Aortic smooth muscle cell (primary cell): ENCODE results near the gene ARL8B. TPM values are rescaled to one million over a fixed set of nuclear protein-coding genes. Genes with fewer than 3 reads are reported as not detected.

Experiments used
- total RNA-seq: library from RNA; depleted of rRNA; stranded (reverse); fragments of >200 nt; gene quantifications from 2 replicates; pipeline ENCODE4 v1.2.3, GENCODE V29; 2014

Gene ARL8B
- 53.9 and 61.0 TPM in 2 replicates for total RNA-seq

DNA sequence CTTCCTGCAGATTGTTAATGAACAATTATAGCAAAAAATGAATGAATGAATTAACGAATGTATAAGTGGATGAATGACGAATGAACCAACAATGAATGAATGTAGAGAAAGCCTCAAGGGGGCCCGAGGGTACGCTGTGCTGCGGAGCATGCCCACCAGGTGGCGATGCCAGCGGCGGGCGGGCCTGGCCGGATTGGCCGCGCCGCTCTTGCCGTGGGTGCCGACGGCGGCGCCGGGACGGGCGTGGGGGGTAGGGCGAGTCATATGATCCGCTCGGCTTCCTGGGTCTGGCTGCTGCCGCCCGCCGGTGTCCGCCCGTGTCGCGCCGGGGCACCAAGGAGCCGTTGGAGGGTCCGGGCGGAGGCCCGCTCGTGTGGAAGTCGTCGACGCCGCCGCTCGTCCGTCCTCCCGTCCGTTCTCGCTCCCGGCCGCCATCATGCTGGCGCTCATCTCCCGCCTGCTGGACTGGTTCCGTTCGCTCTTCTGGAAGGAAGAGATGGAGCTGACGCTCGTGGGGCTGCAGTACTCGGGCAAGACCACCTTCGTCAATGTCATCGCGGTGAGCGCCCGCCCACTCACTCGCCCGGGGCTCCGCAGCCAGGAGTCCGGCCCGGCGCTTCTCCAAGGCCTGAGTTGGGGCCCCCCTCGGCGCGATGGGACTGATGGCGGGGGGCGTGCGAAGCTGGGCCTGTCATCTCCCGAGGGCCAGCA lies at the start of gene ARL8B:
ARL8B (plus strand) TSS at position 263 of the 711 bp plus-strand sequence; CDS start at position 437, 174 bp downstream.

DNA sequence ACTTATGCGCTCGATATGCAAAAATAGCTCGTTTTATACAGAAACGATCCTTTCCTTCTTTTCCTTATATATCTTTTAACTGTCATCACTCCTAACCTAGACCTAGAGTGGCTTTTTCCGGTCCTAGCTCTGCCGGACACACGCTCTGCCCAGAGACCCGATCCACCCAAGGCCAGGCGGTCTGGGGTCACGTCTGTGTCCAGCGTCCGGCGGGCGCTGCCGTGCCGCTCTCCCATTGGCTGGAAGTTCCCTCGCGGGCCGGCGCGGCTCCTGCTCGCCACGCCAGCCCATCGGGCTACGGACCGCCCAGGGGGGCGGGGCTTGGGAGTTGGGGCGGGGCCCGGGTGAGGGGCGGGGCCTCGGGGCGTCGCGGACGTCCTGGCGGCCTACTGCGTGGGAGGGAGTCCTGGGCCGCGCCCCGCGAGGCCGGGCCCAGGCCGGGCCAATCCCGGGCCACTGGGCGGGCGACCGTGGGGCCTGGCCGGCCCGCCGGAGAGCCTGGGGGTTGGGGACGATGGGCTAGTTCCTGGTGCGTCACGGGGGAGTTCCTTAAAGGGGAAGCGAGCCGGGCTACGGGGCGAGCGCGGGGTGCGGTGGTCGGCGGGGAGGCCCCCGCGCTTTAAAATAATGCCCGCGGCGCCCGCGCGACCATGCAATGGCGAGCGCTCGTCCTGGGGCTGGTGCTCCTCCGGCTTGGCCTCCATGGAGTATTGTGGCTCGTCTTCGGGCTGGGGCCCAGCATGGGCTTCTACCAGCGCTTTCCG lies 65.2 kb downstream of the ARL8B start, which contains the start of gene EDEM1:
EDEM1 (plus strand) TSS at position 552 of the 764 bp plus-strand sequence; CDS start at position 651, 99 bp downstream.

Other genes with a start within 250 kb of the ARL8B start
- gene BHLHE40, start 142.9 kb upstream of the ARL8B start, total RNA-seq, result 20.5 and 20.6 TPM in 2 replicates
- 20.6 and 22.2 TPM in 2 replicates for gene EDEM1, start 65.4 kb downstream of the ARL8B start, total RNA-seq